Skin of body (tissue), 2 donors: ENCODE results near the gene LMBR1. TPM values are rescaled to one million over a fixed set of nuclear protein-coding genes. Genes with fewer than 3 reads are reported as not detected.
"Not testable (repeated sequence)": the region's sequence is repeated elsewhere in the genome, so short reads cannot be mapped to it uniquely, and the experiment has no call there.

Source experiments
- DNase-seq: peaks from one replicate; lab custom pipeline; 2025; lab: John Stamatoyannopoulos, UW
- total RNA-seq: library from RNA; depleted of rRNA; stranded (reverse); fragments of >200 nt; gene quantifications from one replicate; pipeline ENCODE4 v1.2.3, GENCODE V29; 2014

Gene LMBR1
- total RNA-seq, result 70.7 TPM

- peak; percentile 95 for DNase-seq
Observed at GRCh38 chr7:156892821-156893706, at the start of gene LMBR1. LMBR1 (minus strand) TSS chr7:156893183; CDS start chr7:156892993, 190 bp downstream.

DNA sequence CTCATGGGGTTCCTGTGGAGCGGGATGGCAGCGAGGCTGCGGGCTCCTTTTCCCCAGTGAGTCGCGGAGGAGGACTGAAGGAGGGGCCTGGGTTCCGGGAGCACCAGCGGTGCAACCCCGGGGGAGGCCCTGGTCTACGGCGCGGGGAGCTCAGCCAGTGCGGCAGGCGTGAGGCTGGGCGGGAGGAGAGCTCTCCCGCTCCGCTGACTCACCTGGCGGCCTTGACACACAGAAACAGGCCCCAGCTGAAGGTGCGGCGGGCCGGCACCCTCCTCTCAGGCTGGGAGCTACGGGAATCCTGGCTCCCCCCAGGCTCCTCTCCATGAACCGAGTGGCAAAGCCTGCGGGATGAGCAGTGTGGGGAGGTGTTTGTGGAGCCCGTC, 49.7 kb upstream of the LMBR1 start:
- no peak for DNase-seq

DNA sequence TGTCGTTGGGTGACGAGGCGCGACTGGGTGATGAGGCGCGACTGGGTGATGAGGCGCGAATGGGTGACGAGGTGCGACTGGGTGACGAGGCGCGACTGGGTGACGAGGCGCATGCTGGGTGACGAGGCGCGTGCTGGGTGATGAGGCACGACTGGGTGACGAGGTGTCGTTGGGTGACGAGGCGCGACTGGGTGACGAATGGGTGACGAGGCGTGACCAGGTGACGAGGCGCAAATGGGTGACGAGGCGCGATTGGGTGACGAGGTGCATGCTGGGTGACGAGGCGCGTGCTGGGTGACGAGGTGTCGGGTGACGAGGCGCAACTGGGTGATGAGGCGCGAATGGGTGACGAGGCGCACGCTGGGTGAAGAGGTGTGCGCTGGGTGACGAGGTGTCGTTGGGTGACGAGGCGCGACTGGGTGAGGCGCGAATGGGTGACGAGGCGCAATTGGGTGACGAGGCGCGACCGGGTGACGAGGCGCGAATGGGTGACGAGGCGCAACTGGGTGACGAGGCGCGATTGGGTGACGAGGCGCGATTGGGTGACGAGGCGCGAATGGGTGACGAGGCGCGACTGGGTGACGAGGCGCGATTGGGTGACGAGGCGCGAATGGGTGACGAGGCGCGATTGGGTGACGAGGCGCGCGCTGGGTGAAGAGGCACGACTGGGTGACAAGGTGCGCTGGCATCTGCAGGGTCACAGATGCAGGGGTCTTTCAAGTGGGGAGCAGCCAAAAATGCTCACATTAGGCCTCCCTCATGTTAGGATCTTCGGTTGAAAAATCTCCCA, 48.6 kb upstream of the LMBR1 start:
- DNase-seq, result no peak

DNA sequence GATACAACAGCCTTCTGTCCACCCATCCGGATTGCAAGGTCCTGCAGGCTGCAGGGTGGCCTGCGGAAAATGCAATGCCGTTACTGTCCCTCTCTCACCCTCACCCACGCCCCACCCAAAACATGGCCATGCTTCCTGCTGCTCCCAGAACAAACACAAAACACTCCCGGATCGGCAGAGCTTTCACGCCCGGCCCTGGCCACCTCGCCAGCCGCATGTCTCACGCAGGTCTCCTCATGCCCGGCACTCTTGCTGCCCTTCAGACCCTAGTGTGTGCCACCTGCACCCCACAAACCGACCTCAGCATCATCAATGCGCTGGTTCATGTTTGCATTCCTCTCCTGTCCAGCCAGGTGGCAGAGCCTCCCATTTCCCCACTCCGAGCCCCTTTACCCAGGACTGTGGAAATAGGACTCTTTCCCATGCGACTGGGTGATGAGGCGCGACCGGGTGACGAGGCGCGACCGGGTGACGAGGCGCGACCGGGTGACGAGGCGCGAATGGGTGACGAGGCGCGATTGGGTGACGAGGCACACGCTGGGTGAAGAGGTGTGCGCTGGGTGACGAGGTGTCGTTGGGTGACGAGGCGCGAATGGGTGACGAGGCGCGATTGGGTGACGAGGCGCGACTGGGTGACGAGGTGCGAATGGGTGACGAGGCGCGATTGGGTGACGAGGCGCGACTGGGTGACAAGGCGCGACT, 47.6 kb upstream of the LMBR1 start:
- DNase-seq, result no peak

DNA sequence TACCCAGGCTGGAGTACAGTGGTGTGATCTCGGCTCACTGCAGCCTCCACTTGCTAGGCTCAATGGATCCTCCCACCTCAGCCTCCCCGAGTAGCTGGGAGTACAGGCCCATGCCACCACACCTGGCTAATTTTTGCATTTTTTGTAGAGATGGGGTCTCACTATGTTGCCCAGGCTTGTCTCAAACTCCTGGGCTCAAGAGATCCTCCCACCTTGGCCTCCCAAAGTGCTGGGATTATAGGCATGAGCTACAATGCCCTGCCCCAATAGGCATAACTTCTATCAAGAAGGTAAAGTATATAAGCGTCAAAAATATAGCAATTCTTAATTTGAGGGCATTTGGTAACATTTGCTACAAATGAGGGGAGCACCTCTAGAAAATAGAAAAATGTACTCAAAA, 43.8 kb upstream of the LMBR1 start:
- not testable (repeated sequence) for DNase-seq

- no peak for DNase-seq
Observed at GRCh38 chr7:156935250-156935649, 42.3 kb upstream of the LMBR1 start.

GRCh38 chr7:156932006-156932405, 39.0 kb upstream of the LMBR1 start:
- no peak for DNase-seq

GRCh38 chr7:156929789-156930539, 37.0 kb upstream of the LMBR1 start:
- no peak for DNase-seq

DNA sequence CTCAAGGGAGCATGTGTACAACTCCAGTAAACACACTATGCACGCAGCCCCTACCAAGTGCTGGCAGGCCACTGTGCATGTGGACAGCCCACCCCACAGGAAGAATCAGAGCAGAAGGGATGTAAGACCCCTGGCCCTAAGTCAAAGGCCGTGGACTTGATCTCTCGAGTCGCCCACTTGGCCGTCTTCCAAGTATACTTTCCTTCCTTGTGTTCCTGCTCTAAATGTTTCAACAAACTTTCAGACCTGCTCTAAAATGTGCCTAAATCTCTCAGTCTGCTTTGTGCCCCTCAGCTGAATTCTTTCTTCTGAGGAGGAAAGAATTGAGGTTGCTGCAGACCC, 35.4 kb upstream of the LMBR1 start:
- no peak for DNase-seq

- no peak for DNase-seq
Observed at GRCh38 chr7:156927571-156928405, 34.8 kb upstream of the LMBR1 start.

GRCh38 chr7:156925821-156926220, 32.8 kb upstream of the LMBR1 start:
- not testable (repeated sequence) for DNase-seq

DNA sequence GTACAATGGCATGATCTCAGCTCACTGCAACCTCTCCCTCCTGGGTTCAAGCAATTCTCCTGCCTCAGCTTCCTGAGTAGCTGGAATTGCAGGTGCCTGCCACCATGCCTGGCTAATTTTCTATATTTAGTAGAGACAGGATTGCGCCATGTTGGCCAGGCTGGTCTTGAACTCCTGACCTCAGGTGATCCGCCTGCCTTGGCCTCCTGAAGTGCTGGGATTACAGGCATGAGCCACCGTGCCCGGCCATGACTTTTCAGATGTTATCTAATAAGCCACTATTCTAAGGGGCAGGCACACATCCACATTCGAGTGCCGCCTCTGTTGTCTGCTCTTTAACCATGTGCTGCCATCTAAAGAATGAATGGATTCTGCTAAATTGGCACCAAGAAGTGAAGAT, 29.3 kb upstream of the LMBR1 start:
- not testable (repeated sequence) for DNase-seq

DNA sequence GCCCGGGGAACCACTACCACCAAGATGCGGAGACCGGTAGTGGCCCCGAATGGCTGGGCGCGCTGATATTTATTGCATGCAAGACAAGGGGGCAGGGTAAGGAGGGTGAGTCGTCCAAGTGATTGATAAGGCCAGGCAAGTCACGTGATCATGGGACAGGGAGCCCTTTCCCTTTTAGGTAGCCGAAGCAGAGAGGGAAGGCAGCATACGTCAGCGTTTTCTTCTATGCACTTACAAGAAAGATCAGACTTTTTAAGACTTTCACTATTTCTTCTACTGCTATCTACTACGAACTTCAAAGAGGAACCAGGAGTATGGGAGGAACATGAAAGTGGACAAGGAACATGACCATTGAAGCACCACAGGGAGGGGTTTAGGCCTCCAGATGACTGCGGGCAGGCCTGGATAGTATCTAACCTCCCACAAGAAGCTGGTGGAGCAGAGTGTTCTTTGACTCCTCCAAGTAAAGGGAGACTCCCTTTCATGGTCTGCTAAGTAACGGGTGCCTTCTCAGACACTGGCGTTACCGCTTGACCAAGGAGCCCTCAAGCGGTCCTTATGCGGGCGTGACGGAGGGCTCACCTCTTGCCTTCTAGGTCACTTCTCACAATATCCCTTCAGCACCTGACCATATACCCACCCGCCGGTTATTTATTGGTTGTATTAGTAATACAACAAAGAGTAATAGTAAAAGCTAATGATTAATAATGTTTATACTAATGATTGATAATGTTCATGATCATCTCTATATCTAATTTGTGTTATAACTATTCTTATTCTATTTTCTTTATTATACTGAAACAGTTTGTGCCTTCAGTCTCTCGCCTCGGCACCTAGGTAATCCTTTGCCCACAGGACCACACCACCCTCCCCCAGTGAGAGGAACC, 27.7 kb upstream of the LMBR1 start:
- not testable (repeated sequence) for DNase-seq

GRCh38 chr7:156920076-156920475, 27.1 kb upstream of the LMBR1 start:
- DNase-seq, result no peak

GRCh38 chr7:156919132-156919713, 26.2 kb upstream of the LMBR1 start:
- no peak for DNase-seq

GRCh38 chr7:156918635-156919034, 25.7 kb upstream of the LMBR1 start:
- DNase-seq, result no peak

DNA sequence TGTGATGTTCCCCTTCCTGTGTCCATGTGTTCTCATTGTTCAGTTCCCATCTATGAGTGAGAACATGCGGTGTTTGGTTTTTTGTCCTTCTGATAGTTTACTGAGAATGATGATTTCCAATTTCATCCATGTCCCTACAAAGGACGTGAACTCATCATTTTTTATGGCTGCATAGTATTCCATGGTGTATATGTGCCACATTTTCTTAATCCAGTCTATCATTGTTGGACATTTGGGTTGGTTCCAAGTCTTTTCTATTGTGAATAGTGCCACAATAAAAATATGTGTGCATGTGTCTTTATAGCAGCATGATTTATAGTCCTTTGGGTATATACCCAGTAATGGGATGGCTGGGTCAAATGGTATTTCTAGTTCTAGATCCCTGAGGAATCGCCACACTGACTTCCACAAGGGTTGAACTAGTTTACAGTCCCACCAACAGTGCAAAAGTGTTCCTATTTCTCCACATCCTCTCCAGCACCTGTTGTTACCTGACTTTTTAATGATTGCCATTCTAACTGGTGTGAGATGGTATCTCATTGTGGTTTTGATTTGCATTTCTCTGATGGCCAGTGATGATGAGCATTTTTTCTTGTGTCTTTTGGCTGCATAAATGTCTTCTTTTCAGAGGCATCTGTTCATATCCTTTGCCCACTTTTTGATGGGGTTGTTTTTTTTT, 16.7 kb upstream of the LMBR1 start:
- not testable (repeated sequence) for DNase-seq

GRCh38 chr7:156907656-156908055, 14.7 kb upstream of the LMBR1 start:
- DNase-seq, result peak; percentile 71
